ENCODE results near the gene MARK3. TPM values are rescaled to one million over a fixed set of nuclear protein-coding genes. Genes with fewer than 3 reads are reported as not detected.

MARK3 gene
- total and polyA plus RNA-seq, 2 of the 13 experiments (the other 11 are each of a cell fraction or from before 2014, with no cell fraction given), result 47.7 to 56.6 TPM

GRCh38 chr14:103385152-103385928, at the start of gene MARK3 (continued):
- TF ChIP-seq ZBTB39 (CRISPR knock-in tag; IDR thresholded peaks at IDR 0.05) (no peak), STAT5B (CRISPR knock-in tag; IDR thresholded peaks at IDR 0.05) (no peak), ARID2 (CRISPR knock-in tag; IDR thresholded peaks at IDR 0.05; ENCODE audit: borderline replicate concordance) (0 out of 2 replicates have a peak, but pooled peaks have one; percentile 43), NR0B2 (CRISPR knock-in tag; IDR thresholded peaks at IDR 0.05) (peak; percentile 61), CREM (IDR thresholded peaks at IDR 0.05) (peak; percentile 86), CREM (CRISPR knock-in tag; IDR thresholded peaks at IDR 0.05) (peak; percentile 23; the same call in 1 of the 2 replicates), REPIN1 (CRISPR knock-in tag; IDR thresholded peaks at IDR 0.05; ENCODE audit: borderline replicate concordance, low read depth) (no peak; the same call in 1 of the 2 replicates), U2AF2 (IDR thresholded peaks at IDR 0.05; ENCODE audit: low read depth, low read length) (peak; percentile 85), ZNF883 (CRISPR knock-in tag; IDR thresholded peaks at IDR 0.05; ENCODE audit: not compliant biosample characterization) (no peak), ASH2L (IDR thresholded peaks at IDR 0.05; ENCODE audit: insufficient read length, low read depth, low read length) (peak; percentile 77), HNF1B (CRISPR knock-in tag; IDR thresholded peaks at IDR 0.05) (peak; percentile 28; the same call in 1 of the 2 replicates), ZNF512 (CRISPR knock-in tag; IDR thresholded peaks at IDR 0.05) (no peak), TAF1 (CRISPR knock-in tag; IDR thresholded peaks at IDR 0.05) (peak; percentile 73), MXD1 (CRISPR knock-in tag; IDR thresholded peaks at IDR 0.05) (peak; percentile 67; the same call in 1 of the 2 replicates), ATF1 (CRISPR knock-in tag; IDR thresholded peaks at IDR 0.05) (peak; percentile 75), ZFP36L1 (CRISPR knock-in tag; IDR thresholded peaks at IDR 0.05) (no peak), ZBTB26 (CRISPR knock-in tag; IDR thresholded peaks at IDR 0.05; ENCODE audit: borderline replicate concordance) (no peak), MIXL1 (CRISPR knock-in tag; IDR thresholded peaks at IDR 0.05) (0 out of 2 replicates have a peak, but pooled peaks have one; percentile 24), ZBTB14 (CRISPR knock-in tag; IDR thresholded peaks at IDR 0.05) (no peak), ZSCAN9 (CRISPR knock-in tag; IDR thresholded peaks at IDR 0.05; ENCODE audit: borderline replicate concordance) (no peak)
